Kidney tubule cell (primary cell): Measurements from ENCODE around the gene ZNF423.

ENCODE experiments used
- DNase-seq: peaks from one replicate; pipeline ENCODE4 v3.0.0-alpha.2; 2018; ENCODE audit warnings: low spot score

The ZNF423 gene

DNA sequence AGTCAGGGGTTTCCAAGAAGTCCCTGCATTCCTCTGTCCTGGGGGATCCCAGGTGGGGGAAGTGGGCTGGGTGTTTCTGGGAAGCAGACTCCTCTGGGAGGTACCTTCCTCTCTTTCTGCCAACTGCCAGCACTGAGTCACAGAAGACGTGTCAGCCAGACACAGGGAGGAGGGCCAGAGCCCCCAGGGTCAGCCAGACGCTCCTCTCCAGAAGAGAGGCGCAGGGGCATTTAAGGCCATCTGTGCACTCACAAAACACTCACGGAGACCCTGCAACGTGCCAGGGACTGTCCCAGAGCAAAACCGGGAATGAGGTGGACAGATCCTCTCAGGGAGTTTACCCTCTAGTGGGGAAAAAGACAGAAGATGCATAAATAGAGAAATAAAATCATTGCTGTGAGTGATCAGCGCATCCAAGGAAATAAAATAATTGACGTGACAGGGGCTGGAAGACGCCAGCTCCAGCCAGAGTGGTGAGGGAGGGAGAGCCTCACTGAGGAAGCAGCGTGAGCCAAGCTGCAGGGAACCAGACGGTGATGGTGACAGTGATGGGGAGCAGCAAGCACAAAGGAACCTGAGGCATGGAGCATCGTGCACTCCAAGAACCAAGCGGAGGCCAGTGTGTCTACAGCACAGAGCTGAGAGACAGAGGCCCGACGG, 105.4 kb downstream of the ZNF423 start:
- DNase-seq = peak; percentile 7

- DNase-seq = no peak
Measured at GRCh38 chr16:49749816-49750215, 106.1 kb downstream of the ZNF423 start.

DNA sequence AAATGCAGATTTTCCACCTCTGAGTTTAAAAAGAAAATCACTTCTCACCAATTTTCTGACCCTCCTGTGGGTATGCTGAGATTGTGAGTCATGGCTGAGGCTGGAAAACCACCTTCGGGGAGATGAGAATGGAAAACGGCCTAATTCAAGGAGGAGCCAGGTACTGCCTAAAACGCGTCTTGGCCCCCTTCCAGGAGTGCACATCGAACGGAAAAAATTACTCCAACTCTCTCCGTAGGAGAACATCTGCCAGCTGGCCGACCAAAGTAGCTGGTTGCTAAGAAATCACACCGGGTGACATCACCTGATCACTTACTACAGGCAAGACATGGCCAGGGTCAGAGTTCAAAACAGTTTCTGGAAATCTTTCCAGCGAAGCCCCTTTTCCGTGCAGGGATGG, 107.6 kb downstream of the ZNF423 start:
- DNase-seq = peak; percentile 62

- no peak for DNase-seq
Measured at GRCh38 chr16:49747654-49748053, 108.3 kb downstream of the ZNF423 start.

DNA sequence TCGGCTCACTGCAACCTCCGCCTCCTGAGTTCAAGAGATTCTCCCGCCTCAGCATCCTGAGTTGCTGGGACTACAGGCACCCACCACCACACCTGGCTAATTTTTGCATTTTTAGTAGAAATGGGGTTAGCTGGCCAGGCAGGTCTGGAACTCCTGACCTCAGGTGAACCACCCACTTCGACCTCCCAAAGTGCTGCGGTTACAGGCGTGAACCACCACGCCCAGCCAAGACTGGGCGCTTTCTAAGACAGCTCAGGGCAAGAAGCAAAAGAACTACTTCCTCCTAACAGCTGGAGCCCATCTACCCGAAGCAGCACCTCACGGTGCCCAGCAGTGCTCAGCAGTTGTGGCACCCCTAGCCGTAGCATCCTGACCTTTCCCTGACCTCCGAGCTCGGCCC, 109.4 kb downstream of the ZNF423 start:
- no peak for DNase-seq

GRCh38 chr16:49745311-49745747, 110.6 kb downstream of the ZNF423 start:
- no peak for DNase-seq

DNA sequence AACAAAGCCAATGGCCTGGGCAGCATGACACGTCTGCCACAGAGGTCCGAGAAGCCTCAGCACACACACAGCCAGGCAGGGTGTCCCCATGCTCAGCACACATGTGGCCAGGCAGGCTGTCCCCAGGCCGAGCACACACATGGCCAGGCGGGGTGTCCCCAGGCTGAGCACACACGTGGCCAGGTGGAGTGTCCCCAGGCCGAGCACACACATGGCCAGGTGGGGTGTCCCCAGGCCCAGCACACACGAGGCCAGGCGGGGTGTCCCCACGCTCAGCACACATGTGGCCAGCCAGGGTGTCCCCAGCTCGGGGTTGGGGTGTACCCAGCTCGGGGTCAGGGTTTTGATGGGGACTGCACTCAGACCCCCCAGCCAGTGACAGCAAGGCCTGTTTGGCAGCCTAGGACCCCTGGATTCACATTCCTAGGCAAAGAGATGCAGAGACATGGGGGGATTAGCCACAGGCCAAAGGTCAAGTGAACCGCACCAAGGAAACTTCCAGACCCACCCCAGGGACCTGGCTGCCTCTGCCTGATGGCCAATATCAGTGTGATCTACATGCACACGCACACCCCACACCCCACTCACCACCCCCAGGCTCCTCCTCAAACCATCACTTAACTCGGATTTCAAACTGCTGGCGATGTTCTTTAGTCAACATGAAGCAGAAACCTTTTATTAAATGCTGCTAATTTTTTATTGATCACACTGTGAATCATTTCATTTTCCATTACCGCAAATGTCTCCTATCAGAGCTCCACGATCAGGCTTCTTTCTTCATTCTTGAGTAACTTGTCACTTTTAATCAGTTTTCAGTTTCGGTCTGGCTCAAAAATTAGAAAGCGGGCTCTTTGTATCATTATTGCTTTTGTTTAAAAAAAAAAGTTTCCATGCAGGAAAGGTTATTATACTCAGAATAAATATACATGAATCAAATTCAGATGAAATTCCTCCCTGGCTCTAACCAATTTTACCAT, 111.4 kb downstream of the ZNF423 start:
- DNase-seq = no peak

DNA sequence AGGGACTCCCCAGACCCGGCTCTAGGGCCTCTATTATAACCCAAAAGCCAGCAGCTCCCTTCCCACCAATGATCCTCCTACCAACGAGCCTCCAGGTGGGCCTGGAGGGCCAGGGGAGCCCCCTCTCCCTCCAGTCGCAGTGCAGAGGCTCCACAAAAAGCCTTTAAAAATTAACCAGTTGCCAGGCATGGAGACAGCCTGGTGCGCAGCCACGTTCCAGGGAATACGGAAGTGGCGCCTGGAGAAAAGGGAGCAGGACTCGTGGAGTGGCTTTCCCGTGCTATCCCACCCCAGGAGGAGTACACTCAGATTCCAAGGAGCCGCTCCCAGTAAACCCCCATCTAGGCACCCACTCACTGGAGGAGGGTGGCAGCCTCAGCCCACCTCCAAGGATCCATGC, 112.3 kb downstream of the ZNF423 start:
- DNase-seq = peak; percentile 3

- no peak for DNase-seq
Measured at GRCh38 chr16:49743203-49743464, 112.8 kb downstream of the ZNF423 start.

GRCh38 chr16:49742428-49743202, 113.3 kb downstream of the ZNF423 start:
- DNase-seq = no peak

DNA sequence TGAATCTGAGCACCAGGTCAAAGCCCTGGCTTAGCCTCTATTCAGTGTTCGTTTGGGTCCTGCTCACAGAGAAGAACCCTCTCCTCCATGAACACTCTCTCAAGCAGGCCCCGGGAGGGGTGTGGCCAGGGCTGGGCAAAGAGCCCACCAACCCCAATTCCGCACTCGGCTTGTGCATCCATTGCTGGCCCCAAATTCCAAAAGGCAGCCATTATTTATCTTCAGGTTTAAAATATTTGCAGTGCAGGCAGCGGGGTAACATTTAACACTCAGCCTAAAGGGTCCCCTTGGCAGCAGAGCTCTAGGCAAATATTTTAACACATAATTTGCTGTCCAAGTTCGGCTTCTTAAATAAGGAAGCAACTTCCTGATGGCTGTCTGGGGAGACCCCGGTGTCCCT, 115.7 kb downstream of the ZNF423 start:
- DNase-seq = no peak

DNA sequence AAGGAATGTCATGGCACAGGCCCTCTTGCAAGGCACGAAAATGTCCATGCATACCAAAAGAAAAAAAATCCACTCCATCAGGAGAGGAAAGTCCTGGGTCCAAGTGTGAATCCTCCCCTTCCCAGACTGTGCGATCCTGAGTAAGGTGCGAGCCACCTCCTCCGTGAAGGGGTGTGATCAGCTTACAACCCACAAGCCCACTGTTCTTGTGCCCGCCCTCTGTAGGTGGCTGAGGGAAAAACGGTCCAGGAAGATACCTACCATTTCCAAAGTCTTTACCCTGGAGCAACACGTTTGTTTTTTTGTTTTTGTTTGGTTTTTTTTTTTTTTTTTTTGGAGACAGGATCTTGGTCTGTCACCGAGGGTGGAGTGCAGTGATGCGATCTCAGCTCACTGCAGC, 116.5 kb downstream of the ZNF423 start:
- DNase-seq = no peak

- no peak for DNase-seq
Measured at GRCh38 chr16:49738832-49739231, 117.1 kb downstream of the ZNF423 start.

- no peak for DNase-seq
Measured at GRCh38 chr16:49738001-49738400, 117.9 kb downstream of the ZNF423 start.

GRCh38 chr16:49737541-49737940, 118.4 kb downstream of the ZNF423 start:
- DNase-seq = no peak

DNA sequence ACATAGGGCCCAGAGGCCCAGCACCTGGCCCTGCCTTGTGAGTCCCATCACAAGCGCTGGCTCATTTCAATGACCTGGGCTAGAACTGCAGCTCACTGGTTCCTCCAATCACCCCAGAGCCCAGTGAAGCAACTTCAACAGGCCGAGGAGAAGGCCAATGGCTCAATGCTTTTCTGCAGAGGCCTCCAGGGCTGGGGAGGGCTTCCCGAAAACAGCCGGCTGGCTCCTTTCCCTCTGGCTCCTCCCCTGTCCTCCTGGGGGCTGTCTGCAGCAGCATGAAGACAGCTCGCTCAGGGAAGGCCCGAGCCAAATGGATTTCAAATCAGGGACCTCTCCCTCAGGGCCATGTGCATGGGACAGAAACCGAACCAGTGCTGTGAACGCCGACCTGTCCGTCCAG, 121.6 kb downstream of the ZNF423 start:
- DNase-seq = no peak

- DNase-seq = no peak
Measured at GRCh38 chr16:49733313-49734009, 122.5 kb downstream of the ZNF423 start.

GRCh38 chr16:49731911-49732310, 124.0 kb downstream of the ZNF423 start:
- DNase-seq = no peak

DNA sequence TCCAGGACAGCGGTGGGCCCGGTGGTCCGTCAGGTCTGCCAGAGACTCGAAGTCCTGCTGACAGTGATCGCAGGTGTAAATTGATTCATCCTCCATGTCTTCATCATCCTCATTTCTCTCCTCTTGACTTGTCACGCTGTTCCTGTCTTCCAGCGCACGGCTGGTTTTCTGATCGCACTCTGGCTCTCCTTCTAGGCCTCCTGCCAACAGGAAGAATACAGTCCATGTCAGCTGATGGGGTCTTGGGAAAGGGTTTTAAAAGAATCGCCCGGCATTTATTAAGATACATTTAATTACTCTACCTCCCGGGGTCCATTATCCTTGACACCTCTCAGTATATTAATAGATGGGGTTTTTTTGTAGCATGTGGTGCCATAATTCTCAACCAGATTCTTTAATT, 125.1 kb downstream of the ZNF423 start:
- DNase-seq = no peak

DNA sequence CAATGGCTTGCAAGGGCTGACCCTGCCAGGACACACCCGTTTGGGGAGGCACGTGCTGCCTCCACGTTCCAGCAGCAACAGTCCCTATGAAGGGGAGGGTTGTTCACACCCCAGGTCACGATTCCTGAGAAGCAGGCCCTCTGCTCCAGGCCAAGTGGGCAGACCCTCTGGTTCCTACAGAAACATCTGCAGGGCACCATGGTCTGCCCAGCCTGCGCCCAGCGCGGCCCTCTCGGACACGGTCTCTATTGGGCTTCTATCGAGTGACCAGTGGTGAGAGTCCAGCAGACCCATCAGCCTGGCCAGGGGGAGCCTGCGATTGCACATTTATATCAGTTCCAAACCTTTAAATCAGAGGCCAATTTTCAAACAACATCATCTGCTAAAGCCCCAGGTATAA, 128.3 kb downstream of the ZNF423 start:
- DNase-seq = no peak

DNA sequence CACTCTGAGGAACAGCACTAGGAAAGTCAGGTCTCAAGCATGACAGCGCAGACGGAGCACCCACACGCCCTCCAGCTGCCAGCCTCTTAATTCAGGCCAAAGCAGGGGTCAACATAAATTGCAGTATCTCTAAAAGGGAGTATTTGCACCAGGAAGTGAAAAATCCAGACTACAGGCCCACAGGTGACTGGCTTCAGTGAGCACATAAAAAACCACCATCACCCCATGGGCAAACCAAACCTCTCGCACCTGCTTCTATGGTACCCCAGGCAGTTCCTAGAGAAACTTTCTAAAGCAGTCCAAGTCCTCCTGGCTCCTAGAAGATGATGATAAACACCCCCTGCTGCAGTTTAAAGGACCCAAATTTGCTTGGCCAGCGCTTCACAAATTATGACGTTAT, 129.8 kb downstream of the ZNF423 start:
- no peak for DNase-seq

GRCh38 chr16:49725651-49726050, 130.3 kb downstream of the ZNF423 start:
- DNase-seq = no peak
